ENCODE measurements around the gene HACD1.
"Not testable (repeated sequence)": the region's sequence is repeated elsewhere in the genome, so short reads cannot be mapped to it uniquely, and the experiment has no call there.

HACD1 gene

GRCh38 chr10:17640331-17640816, 23.2 kb upstream of the HACD1 start:
- DNase-seq = no peak

GRCh38 chr10:17637869-17638268, 20.7 kb upstream of the HACD1 start:
- no peak for DNase-seq

- DNase-seq = no peak
Measured at GRCh38 chr10:17633353-17633752, 16.2 kb upstream of the HACD1 start.

- not testable (repeated sequence) for DNase-seq
Measured at GRCh38 chr10:17632590-17632989, 15.4 kb upstream of the HACD1 start.

- no peak for DNase-seq
Measured at GRCh38 chr10:17626656-17627055, 9.5 kb upstream of the HACD1 start.

DNA sequence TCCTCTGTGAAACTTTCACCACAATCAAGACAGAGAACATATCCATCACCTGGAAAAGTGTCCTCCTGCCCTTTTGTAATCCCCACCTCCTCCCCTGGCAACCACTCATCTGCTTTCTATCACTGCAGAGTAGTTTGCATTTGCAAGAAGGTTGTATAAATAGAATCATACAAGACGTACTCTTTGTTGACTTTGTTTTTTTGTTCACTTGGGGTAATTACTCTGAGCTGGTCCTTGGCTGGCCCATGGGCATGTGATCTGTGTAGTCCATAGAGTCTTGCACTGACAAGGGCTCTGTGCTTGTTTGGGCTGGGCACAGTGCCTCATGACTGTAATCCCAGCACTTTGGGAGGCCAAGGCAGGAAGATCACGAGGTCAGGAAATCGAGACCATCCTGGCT, 7.8 kb upstream of the HACD1 start:
- no peak for DNase-seq

DNA sequence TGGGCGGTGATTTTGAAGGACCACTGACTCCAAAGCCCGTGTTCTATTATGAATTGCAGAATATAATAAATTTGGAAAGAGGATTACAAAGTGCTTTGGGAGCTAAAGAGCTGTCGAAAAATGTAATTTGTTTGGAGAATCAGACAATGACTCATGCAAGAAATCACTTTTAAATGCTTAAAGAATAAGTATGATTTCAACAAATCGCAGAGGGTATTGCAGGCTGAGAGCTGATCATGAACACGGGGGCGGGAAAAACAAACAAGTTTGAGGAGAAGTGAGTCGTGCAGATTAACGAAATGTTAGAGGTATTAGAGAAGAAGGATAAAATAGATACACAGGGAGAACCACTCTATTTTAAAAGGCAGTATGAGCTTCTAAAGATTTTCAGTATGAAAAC, 4.9 kb upstream of the HACD1 start:
- no peak for DNase-seq

GRCh38 chr10:17616403-17617030, 657 bp downstream of the HACD1 start:
- DNase-seq = peak; percentile 77

DNA sequence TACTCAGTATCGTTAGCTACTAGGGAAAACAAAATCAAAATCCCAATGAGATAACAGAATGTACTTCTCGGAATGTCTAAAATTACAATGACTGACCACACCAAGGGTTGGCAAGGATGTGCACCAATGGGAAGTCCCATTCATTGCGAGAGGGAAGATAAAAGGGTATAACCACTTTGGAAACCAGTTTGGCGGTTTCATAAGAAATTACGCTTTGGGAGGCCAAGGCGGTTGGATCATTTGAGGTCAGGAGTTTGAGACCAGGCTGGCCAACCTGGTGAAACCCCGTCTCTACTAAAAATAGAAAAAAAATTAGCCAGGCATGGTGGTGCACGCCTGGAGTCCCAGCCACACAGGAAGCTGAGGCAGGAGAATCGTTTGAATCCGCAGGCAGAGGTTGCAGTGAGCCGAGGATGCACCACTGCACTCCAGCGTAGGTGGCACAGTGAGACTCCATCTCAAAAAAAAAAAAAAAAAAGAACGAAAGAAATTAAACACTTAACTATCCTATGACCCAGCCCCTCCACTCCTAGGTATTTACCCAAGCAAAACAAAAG, 7.6 kb downstream of the HACD1 start:
- DNase-seq = no peak

GRCh38 chr10:17607603-17608332, 9.4 kb downstream of the HACD1 start:
- DNase-seq = peak; percentile 78

GRCh38 chr10:17607060-17607459, 10.1 kb downstream of the HACD1 start:
- no peak for DNase-seq

DNA sequence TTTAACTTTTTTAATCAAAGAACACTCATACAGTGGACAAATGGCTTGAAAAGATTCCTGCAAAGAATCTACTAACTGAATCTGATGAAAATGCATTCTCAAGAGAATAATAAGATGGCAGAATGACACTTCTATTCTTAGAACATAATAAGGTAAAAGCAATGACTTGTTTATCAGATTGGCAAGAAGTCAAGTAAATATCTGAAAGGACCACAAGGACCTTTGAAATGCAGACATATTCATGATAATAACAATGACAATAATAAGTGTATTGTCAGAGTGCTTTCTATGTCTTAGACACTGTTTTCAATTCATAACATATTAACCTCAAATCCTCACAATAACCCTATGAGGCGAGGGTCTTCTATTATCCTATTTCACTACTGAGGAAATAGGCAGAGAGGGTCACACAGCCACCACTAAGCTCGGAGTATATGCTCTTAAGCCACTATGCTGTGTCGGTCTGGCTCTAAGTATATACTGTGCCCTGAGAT, 10.6 kb downstream of the HACD1 start:
- DNase-seq = no peak

GRCh38 chr10:17605936-17606335, 11.2 kb downstream of the HACD1 start:
- DNase-seq = no peak

DNA sequence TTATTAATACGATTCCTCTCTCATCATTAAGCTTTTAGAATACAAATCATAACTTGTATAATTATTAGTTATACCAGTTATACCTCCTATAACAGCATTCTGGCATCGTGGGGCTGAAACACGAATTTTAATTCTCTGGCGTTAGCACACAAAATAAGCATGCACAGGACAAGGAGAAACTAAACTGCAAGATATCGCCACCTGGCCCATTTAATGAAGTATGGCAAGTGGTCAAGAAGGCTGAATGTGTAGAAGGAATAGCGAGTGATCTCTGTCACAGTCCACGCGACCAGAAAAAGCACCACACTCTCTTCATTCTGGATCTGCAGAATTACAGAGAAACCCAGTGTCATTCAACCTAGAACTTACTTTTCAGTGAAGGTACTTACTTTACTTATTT, 18.1 kb downstream of the HACD1 start:
- DNase-seq = no peak

- no peak for DNase-seq
Measured at GRCh38 chr10:17597386-17597785, 19.8 kb downstream of the HACD1 start.

- DNase-seq = no peak
Measured at GRCh38 chr10:17590969-17591645, 26.1 kb downstream of the HACD1 start.

DNA sequence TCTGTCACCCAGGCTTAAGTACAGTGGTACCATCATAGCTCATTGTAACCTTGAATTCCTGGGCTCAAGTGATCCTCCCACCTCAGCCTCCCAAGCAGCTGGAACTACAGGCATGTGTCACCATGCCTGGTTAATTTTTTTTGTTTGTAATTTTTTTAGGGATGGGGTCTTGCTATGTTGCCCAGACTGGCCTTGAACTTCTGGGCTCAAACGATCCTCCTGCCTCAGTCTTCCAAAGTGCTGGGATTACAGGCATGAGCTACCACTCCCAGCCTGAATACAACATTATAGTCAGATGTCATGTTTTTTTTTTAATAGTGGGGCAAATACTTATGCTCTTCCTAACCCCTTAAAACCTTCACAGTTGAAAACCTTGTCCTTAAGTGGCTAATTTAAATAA, 27.9 kb downstream of the HACD1 start:
- not testable (repeated sequence) for DNase-seq

DNA sequence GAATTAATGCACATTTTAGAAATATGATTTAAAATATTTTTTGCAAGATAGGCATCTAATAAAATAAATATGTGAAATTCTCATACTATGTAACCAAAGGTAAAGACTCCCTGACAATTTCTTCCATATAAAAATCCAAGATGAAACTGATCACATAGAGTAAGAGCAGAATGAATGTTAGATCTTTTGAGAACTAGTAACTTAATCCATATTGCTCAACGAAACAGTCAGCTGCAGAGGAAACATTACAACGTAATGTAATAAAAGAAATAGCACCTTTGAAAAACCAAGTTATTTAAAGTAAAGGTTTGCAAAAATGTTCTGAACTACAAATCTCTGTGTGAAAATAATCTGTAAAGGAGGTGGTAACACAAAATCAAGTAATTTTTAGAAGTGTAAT, 28.8 kb downstream of the HACD1 start:
- DNase-seq = no peak

GRCh38 chr10:17587321-17587720, 29.9 kb downstream of the HACD1 start:
- DNase-seq = not testable (repeated sequence)

- no peak for DNase-seq
Measured at GRCh38 chr10:17586821-17587234, 30.3 kb downstream of the HACD1 start.

GRCh38 chr10:17585016-17585415, 32.2 kb downstream of the HACD1 start:
- no peak for DNase-seq

DNA sequence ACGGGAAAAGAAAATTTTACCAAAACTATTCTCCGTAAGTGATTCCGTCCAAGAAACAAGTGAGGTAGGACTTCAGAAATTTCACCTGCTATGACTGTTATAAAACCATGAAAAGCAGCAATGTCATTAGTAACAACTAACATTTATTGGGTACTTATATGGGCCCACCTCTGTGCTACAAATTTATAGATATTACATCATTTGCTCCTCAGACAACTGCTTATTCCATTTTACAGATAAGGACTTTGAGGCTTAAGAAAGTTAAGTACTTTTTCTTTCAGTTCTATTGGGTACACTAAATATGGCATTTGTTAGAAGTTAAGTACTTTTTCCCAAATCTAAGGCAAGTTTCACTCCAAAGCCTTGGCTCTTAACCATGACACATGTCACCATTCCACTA, 36.3 kb downstream of the HACD1 start:
- DNase-seq = no peak

GRCh38 chr10:17578603-17579002, 38.6 kb downstream of the HACD1 start:
- no peak for DNase-seq

Data from eye (tissue), 1 donor.